ENCODE data around the gene PLOD2. TPM values are rescaled to one million over a fixed set of nuclear protein-coding genes. Genes with fewer than 3 reads are reported as not detected.
"Not testable (repeated sequence)": the region's sequence is repeated elsewhere in the genome, so short reads cannot be mapped to it uniquely, and the experiment has no call there.

Gene PLOD2
- total RNA-seq, 1 donor: 393 TPM

GRCh38 chr3:146128179-146128578 lies 32.8 kb downstream of the PLOD2 start:
- TF ChIP-seq, protein P1, sequence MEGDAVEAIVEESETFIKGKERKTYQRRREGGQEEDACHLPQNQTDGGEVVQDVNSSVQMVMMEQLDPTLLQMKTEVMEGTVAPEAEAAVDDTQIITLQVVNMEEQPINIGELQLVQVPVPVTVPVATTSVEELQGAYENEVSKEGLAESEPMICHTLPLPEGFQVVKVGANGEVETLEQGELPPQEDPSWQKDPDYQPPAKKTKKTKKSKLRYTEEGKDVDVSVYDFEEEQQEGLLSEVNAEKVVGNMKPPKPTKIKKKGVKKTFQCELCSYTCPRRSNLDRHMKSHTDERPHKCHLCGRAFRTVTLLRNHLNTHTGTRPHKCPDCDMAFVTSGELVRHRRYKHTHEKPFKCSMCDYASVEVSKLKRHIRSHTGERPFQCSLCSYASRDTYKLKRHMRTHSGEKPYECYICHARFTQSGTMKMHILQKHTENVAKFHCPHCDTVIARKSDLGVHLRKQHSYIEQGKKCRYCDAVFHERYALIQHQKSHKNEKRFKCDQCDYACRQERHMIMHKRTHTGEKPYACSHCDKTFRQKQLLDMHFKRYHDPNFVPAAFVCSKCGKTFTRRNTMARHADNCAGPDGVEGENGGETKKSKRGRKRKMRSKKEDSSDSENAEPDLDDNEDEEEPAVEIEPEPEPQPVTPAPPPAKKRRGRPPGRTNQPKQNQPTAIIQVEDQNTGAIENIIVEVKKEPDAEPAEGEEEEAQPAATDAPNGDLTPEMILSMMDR (IDR thresholded peaks at IDR 0.05; ENCODE audit: insufficient read depth, low read depth, low read length): no peak
- H3K4me3 ChIP-seq (ENCODE audit: low read depth, low read length): no peak overlapping the region

DNA sequence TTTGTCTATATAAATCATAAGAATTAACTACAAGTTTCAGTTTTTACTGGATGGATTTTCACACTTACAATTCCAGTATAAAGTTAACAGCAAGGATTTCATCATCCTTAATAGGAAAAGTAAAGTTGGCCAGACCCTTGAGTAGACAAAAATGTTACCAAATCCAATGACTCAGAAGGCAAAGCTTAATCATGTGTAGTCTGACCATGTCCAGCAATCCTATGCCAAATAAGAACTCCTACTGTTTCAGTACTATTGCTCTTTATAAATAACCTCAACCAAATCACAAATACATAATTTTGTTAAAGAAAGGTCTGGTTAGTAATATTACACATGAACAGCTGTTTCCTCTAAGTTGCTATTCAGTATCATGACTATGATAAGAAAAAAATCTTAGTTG lies 35.0 kb downstream of the PLOD2 start:
- TF ChIP-seq, protein P1 (IDR thresholded peaks at IDR 0.05; ENCODE audit: insufficient read depth, low read depth, low read length): no peak
- no peak overlapping the region for H3K4me3 ChIP-seq (ENCODE audit: low read depth, low read length)
- peak; percentile 97 for DNase-seq (ENCODE audit: low read depth)

More at GRCh38 chr3:146128179-146128578, 32.8 kb downstream of the PLOD2 start:
- DNase-seq (ENCODE audit: low read depth): no peak

GRCh38 chr3:146124126-146124801 lies 36.7 kb downstream of the PLOD2 start:
- no peak overlapping the region for H3K4me3 ChIP-seq (ENCODE audit: low read depth, low read length)
- DNase-seq (ENCODE audit: low read depth): peak; percentile 64
- TF ChIP-seq, protein P1 (IDR thresholded peaks at IDR 0.05; ENCODE audit: insufficient read depth, low read depth, low read length): no peak

DNA sequence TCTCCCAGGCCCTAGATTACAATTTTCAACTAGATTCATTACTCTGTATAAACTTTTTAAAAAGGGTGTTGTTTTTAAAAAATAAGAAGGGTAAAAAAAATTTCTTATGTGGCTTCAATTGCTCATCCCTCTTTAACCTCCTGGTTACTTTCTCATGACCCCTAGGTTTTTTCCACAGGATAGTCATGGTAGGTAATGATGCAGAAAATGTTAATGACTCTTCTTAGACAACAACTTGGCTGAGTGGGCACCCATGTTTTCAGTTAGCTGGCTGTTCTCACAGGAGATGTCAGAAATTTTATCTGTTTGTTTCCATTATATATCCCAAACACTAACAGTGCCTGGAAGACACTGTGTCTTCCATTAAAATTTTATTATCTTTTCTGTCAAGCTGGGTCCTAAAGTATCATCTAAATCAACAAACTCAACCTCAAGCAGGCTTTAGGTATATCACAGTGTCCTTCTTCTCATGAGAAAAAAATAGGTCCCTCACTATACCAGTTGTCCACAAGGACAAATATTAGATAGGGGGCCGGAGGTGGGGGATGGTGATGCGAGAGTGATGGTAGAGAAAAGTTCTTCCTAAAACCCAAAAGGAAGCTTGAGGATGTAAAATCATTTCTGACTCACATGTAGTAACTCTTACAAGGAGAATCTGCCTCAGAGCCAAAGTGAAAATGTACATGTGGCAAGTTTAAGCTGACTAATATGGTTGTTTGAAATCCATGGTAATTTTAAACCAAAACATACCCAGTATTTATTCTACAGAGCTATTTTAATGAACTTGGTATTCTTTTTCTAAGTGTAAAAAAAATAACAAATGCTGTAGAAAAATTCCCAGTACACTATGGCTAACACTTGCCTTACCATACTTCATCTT lies 43.3 kb downstream of the PLOD2 start:
- TF ChIP-seq, protein P1 (IDR thresholded peaks at IDR 0.05; ENCODE audit: insufficient read depth, low read depth, low read length): no peak
- peak; percentile 94 for DNase-seq (ENCODE audit: low read depth)
- H3K4me3 ChIP-seq (ENCODE audit: low read depth, low read length): no peak overlapping the region

DNA sequence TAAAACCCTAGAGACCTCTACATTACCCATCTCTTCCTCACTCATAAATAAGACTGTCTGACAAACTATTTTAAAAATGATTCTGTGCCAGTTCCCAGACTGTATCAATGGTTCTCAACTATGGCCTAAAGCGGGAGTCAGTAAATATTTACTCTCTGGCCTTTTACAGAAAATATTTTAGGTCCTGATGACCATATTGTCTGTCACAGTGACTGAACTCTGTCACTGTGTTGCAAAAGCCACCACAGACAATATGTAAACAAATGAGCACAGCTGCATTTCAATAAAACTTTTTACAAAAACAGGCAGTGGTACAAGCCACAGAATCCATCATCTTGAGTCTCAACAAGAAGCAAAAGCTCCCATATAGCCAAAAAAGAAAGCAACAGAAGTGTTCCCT lies 45.4 kb downstream of the PLOD2 start:
- peak; percentile 58 for DNase-seq (ENCODE audit: low read depth)
- no peak overlapping the region for H3K4me3 ChIP-seq (ENCODE audit: low read depth, low read length)
- TF ChIP-seq, protein P1 (IDR thresholded peaks at IDR 0.05; ENCODE audit: insufficient read depth, low read depth, low read length): no peak

DNA sequence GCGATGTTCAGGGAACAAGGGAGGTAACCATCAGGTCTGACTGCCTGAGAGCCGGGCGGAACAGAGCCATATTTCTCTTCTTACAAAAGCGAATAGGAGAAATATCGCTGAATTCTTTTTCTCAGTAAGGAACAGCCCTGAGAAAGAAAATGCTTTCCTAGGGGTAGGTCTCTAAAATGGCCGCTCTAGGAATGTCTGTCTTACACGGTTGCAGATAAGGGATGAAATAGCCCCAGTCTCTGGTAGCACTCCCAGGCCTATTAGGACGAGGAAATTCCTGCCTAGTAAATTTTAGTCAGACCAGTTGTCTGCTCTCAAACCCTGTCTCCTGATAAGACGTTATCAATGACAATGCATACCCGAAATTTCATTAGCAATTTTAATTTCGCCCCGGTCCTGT lies 47.2 kb downstream of the PLOD2 start:
- DNase-seq (ENCODE audit: low read depth): not testable (repeated sequence)

GRCh38 chr3:146111337-146111736 lies 49.6 kb downstream of the PLOD2 start:
- TF ChIP-seq, protein P1 (IDR thresholded peaks at IDR 0.05; ENCODE audit: insufficient read depth, low read depth, low read length): no peak
- DNase-seq (ENCODE audit: low read depth): no peak
- H3K4me3 ChIP-seq (ENCODE audit: low read depth, low read length): no peak overlapping the region

More for the DNA sequence above, 47.2 kb downstream of the PLOD2 start:
- H3K4me3 ChIP-seq (ENCODE audit: low read depth, low read length): not testable (repeated sequence)
